HG03280 (cell line): ENCODE results near the gene ETHE1.
"Not testable (repeated sequence)": the region's sequence is repeated elsewhere in the genome, so short reads cannot be mapped to it uniquely, and the experiment has no call there.

Source experiments
- ATAC-seq: cut with Tn5 transposase; IDR thresholded peaks from one replicate; pipeline ENCODE4 v1.9.1; 2021; ENCODE audit warnings: mild to moderate bottlenecking, moderate library complexity; ENCODE audit not compliant: unreplicated experiment

Gene ETHE1

DNA sequence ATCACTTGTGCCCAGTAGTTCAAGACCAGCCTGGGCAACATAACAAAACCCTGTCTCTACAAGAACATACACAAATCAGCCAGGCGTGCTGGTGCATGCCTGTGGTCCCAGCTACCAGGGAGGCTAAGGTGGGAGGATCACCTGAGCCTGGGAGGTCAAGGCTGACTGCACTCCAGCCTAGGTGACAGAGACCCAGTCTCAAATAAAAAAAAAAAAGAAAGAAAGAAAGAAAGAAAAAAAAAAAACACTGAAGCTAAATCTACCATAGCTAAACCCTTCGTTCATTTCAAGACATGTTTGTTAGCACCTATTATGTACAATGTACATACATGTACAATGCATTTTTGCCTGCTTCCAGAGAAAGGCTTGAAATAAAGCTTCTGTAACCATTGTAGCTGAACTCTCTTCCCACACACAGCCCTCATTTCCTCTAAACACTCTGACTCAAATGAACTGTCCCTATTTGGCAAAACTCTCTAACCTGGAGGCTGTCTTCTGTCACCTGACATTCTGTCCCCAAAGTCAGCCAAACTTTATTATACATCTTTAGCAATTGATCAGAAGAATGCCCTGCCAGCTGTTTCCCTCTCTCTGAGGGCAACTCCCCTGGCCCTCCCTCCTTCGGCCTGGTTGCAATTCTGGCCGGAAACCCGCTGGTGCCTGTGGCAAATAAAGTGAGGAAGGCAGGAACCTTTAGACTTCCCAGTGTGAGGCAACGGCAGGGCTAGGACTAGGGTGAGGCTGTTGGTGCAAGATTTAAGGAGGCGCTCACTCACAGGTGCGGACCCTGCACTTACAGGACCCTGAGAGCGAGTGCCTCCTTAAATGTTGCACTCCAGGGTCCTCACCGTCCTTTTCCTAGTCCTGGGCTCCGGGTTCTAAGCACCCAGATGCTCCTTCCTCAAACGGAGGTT, 1.8 kb downstream of the ETHE1 start:
- ATAC-seq, result no peak

DNA sequence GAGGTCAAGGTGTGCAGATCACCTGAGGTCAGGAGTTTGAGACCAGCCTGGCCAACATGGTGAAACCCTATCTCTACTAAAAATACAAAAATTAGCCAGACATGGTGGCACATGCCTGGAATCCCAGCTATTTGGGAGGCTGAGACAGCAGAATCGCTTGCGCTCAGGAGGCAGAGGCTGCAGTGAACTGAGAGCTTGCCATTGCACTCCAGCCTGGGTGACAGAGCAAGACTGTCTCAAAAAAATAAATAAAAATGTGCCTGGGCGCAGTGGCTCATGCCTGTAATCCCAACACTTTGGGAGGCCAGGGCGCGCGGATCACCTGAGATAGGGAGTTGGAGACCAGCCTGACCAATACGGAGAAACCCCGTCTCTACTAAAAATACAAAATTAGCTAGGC, 3.3 kb downstream of the ETHE1 start:
- not testable (repeated sequence) for ATAC-seq

GRCh38 chr19:43522929-43523328, 4.1 kb downstream of the ETHE1 start:
- no peak for ATAC-seq

DNA sequence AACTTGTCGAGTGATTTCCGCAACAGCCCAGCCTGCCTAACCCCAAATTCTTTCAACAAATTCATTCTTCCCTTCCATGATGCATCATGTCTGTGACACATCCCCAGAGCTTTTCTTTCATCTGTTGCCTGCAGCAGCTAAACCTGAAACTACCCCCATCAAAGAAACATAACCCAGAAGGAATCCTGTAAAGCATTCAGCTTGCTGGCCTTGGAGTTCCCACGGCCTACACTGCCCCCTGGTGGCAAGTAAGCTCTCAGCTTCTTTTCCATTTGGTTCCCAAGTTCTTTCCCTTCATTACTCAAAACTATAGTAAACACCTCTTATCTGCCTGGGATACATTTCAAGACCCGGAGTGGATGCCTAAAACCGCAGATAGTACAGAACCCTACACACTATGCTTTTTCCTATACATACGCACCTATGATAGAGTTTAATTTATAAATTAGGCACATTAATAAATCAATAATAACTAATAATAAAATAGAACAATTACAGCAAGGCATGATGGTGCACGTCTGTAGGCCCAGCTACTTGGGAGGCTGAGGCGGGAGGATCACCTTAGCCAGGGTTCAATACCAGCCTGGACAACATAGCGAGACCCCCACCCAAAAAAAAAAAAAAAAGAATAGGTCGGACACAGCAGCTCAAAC, 7.4 kb downstream of the ETHE1 start:
- ATAC-seq, result no peak

DNA sequence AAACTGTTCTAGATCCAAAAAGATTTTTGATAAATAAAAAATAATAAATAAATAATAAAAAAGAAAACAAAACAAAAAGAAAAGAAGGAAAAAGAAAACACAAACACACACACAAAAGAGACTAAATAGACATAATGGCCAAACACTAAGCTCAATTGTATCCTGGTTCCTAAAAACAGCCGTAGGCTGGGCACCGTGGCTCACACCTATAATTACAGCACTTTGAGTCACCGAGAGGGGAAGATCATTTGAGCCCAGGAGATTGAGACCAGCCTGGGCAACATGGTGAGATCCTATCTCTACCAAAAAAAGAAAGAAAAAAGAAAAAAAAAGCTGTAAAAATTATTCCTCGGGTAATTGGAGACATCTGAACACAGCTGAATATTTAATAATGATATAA, 8.9 kb downstream of the ETHE1 start:
- no peak for ATAC-seq

DNA sequence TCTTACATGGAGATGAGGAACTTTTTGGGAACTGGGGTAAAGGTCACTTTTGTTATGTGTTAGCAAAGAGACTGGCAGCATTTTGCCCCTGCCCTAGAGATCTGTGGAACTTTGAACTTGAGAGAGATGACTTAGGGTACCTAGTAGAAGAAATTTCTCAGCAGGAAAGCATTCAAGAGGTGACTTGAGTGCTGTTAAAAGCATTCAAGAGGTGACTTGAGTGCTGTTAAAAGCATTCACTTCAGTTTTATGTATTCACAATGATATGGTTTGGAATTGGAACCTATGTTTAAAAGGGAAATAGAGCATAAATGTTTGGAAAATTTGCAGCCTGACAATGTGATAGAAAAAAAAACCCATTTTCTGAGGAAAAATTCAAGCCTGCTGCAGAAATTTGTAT, 14.6 kb downstream of the ETHE1 start:
- ATAC-seq, result not testable (repeated sequence)

GRCh38 chr19:43511324-43511723, 15.7 kb downstream of the ETHE1 start:
- ATAC-seq, result no peak

DNA sequence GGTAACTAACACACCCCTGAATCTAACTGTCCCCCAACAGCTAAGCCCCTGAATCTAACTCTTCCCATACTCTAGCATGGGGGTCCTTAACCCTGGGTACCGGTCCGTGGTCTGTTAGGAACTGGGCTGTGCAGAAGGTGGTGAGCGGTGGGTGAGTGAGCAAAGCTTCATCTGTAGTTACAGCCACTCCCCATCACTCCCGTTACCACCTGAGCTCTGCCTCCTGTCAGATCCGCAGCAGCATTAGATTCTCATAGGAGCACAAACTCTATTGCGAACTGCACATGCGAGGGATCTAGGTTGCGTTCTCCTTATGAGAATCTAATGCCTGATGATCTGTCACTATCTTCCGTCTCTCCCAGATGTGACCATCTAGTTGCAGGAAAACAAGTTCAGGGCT, 16.3 kb downstream of the ETHE1 start:
- no peak for ATAC-seq

GRCh38 chr19:43507880-43508279, 19.1 kb downstream of the ETHE1 start:
- ATAC-seq, result no peak

- no peak for ATAC-seq
These were observed 20.4 kb downstream of the ETHE1 start for GRCh38 chr19:43506629-43507028.

DNA sequence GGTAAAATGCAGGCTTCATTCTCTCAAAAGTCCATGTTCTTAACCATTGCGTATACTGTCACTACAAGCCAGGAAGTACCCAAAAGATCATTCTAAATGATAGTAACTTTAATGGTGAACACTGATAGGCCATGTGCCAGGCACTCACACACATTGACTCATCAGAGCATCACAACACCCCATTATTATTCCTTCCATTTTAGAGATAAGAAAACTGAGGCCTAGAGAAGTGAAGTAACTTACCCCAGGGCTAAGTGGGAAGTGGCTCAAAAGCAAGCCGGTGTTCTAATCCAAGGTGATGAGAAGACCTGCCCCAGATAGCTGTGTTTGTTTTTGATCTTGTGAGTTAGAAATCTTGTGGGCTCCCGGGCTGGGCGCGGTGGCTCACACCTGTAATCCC, 21.1 kb downstream of the ETHE1 start:
- ATAC-seq, result no peak

- ATAC-seq, result no peak
These were observed 21.9 kb downstream of the ETHE1 start for GRCh38 chr19:43505186-43505456.

GRCh38 chr19:43504426-43505185, 22.4 kb downstream of the ETHE1 start, which contains the start of gene PHLDB3:
Gene PHLDB3, minus strand, starts transcription at chr19:43504746. Its CDS starts 628 bp downstream, at chr19:43504118.
- ATAC-seq, result peak; percentile 18

GRCh38 chr19:43503501-43504425, 23.2 kb downstream of the ETHE1 start:
- peak; percentile 88 for ATAC-seq

DNA sequence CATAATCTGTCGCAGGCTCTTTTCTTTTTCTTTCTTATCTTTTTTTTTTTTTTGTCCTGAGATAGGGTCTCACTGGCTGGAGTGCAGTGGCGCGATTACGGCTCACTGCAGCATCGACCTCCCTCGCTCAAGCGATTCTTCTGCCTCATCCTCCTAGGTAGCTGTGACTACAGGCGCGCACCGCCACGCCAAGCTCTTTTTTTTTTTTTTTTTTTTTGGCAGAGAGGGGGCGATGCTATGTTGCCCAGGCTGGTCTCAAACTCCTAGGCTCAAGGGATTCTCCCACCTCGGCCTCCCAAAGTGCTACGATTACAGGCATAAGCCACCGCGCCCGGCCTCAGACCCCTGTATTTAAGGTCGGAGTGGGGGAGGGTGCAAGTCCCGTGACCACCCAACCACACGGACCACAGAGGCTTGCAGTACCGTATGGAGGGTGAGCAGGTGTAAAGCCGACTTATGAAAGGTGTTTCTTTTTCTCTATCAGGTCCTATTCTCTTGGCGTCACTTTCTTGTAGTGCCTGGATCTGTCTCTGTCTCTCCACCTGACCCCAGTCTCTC, 24.5 kb downstream of the ETHE1 start:
- ATAC-seq, result no peak

DNA sequence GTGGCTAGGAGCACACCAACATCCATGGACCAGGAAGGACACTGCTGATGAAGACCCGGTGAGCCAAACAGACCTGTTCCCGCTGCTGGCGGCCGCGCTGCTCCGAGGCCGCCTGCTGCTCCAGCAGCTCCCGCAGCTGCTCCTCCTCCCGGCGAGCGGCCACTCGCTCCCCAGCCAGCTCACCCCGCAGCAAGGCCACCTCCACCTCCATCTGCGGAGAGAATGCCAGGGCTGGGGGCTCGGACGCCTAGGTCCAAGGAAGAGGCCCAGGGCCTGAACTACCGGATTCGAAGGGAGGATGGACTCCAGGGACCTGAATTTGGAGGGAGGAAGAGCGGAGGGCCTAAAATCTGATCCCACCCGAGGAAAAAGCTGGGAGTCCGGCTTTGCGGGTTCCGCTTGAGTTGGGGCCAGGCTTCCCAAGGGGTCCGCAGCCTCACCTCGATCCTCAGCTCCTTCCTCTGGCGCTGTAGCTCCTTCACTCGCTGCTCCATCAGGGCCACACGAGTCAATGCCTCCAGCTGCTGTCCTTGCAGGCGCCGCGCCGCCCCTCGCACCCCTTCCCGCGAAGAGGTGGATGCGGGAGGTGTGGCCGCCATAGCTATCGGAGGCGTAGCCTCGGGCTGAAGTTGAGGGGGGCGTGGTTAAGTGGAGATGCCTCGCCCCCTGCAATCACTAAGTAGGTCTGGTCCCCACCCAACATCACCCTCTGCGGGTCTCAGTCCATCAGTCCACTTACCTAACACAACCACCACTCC, 25.2 kb downstream of the ETHE1 start:
- ATAC-seq, result no peak

- no peak for ATAC-seq
These were observed 28.0 kb downstream of the ETHE1 start for GRCh38 chr19:43499042-43499441.

- no peak for ATAC-seq
These were observed 28.7 kb downstream of the ETHE1 start for GRCh38 chr19:43498233-43498842.

DNA sequence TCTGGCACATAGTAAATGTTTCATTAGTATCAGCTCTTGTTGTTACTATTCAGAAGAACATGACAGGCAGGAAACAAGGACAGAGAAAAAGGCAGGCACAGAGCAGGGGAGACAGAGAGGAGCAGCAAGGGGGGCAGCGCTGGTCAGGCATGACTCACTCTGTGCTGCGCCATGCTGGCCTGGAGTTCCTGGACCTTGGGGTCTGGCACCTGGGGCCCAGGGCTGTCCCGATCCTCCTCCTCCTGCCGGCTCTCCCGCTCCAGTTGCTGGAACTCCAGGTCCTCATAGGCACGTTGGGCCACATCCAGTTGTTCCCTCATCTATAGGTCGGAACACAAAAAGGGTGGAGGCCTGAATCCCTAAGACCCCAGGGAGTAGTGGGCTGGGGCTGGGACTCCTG, 30.0 kb downstream of the ETHE1 start:
- ATAC-seq, result no peak
